ENCODE results near the gene STAG1. TPM values are rescaled to one million over a fixed set of nuclear protein-coding genes. Genes with fewer than 3 reads are reported as not detected.

STAG1 gene
- total and polyA plus RNA-seq, 9 donors = 18.7 to 66.3 (median 55.8) TPM

- intact Hi-C loops (cut with DNase I) = no loop called here
- Histone ChIP-seq H3K27me3 (no peaks in the 10 kb centered on the region), H3K27ac (no peak overlapping the region), H3K4me1 (ENCODE audit: insufficient read depth) (no peaks in the 10 kb centered on the region), H3K36me3 (no peaks in the 10 kb centered on the region), H3K4me3 (no peak overlapping the region), H3K9me3 (no peaks in the 10 kb centered on the region)
- DNase-seq = no peak
- 71 to 85% (median 80%) methylated on average over 4 of the region's 4 CpGs for WGBS, 3 donors
- no peak for TF ChIP-seq CTCF (IDR thresholded peaks at IDR 0.05)
- no peak for TF ChIP-seq POLR2A (IDR thresholded peaks at IDR 0.05)
- no peak for TF ChIP-seq EP300 (IDR thresholded peaks at IDR 0.05)
Measured at GRCh38 chr3:136543385-136543784, 208.8 kb downstream of the STAG1 start.

GRCh38 chr3:136535906-136536305 is 216.3 kb downstream of the STAG1 start:
- Histone ChIP-seq H3K27ac (no peak overlapping the region), H3K4me1 (ENCODE audit: insufficient read depth) (no peaks in the 10 kb centered on the region), H3K9me3 (no peaks in the 10 kb centered on the region), H3K4me3 (no peak overlapping the region), H3K36me3 (no peaks in the 10 kb centered on the region), H3K27me3 (no peaks in the 10 kb centered on the region)
- no peak for TF ChIP-seq POLR2A (IDR thresholded peaks at IDR 0.05)
- no peak for TF ChIP-seq CTCF (IDR thresholded peaks at IDR 0.05)
- 92 to 97% (median 93%) methylated on average over 3 of the region's 3 CpGs for WGBS, 3 donors
- intact Hi-C loops (cut with DNase I) = no loop called here
- no peak for DNase-seq

GRCh38 chr3:136532766-136533165 is 219.4 kb downstream of the STAG1 start:
- H3K27ac ChIP-seq = no peak overlapping the region
- no peaks in the 10 kb centered on the region for H3K4me1 ChIP-seq (ENCODE audit: insufficient read depth)
- no peaks in the 10 kb centered on the region for H3K27me3 ChIP-seq
- H3K36me3 ChIP-seq = no peaks in the 10 kb centered on the region
- no peak overlapping the region for H3K4me3 ChIP-seq
- no peaks in the 10 kb centered on the region for H3K9me3 ChIP-seq
- intact Hi-C loops (cut with DNase I) = no loop called here
- WGBS, 3 donors = 98% methylated on average over 1 of the region's 1 CpG
- TF ChIP-seq POLR2A (IDR thresholded peaks at IDR 0.05) (no peak), EP300 (IDR thresholded peaks at IDR 0.05) (no peak), CTCF (IDR thresholded peaks at IDR 0.05) (no peak)
- no peak for DNase-seq

DNA sequence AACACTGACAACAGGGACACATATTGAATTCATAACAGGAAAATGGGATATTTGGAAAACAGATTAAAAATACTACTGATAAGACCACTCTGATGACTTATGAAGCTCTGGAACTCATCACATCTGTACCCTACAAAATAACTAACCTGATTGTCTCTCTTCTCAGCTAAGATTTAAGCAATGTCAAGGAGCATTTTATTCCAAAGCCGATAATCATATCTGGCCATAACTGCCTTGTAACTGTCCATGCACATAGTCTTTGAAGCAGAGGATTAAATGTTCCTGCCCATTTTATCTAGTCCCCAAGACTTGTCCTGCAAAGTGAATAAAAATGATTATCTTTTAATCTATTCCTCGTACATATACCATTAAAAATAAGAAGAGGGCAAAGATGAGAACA is 234.1 kb downstream of the STAG1 start:
- Histone ChIP-seq H3K9me3 (no peaks in the 10 kb centered on the region), H3K4me1 (ENCODE audit: insufficient read depth) (peaks cover 4% of the 10 kb centered on the region), H3K27ac (no peak overlapping the region), H3K4me3 (no peak overlapping the region), H3K36me3 (no peaks in the 10 kb centered on the region), H3K27me3 (no peaks in the 10 kb centered on the region)
- intact Hi-C loops (cut with DNase I) = no loop called here
- no peak for DNase-seq
- TF ChIP-seq EP300 (IDR thresholded peaks at IDR 0.05) = no peak
- no peak for TF ChIP-seq CTCF (IDR thresholded peaks at IDR 0.05)
- no peak for TF ChIP-seq POLR2A (IDR thresholded peaks at IDR 0.05)
- 90 to 93% (median 90%) methylated on average over 2 of the region's 2 CpGs for WGBS, 3 donors

GRCh38 chr3:136516656-136517055 is 235.5 kb downstream of the STAG1 start:
- WGBS, 3 donors = 25 to 38% (median 26%) methylated on average over 3 of the region's 3 CpGs

More at GRCh38 chr3:136516656-136517055, 235.5 kb downstream of the STAG1 start:
- Histone ChIP-seq H3K36me3 (no peaks in the 10 kb centered on the region), H3K9me3 (no peaks in the 10 kb centered on the region), H3K27ac (no peak overlapping the region), H3K27me3 (no peaks in the 10 kb centered on the region), H3K4me1 (ENCODE audit: insufficient read depth) (peaks cover 10% of the 10 kb centered on the region), H3K4me3 (no peak overlapping the region)
- no peak for DNase-seq
- intact Hi-C loops (cut with DNase I) = no loop called here
- TF ChIP-seq POLR2A (IDR thresholded peaks at IDR 0.05) (no peak), EP300 (IDR thresholded peaks at IDR 0.05) (no peak), CTCF (IDR thresholded peaks at IDR 0.05) (no peak)
